Panc1 (cell line): ENCODE results near the gene SHC1. TPM values are rescaled to one million over a fixed set of nuclear protein-coding genes. Genes with fewer than 3 reads are reported as not detected.

Experiments
- ATAC-seq: fragments of 200-7000 bp; cut with Tn5 transposase; 2 replicates; pipeline ENCODE4 v1.9.1; 2020; ENCODE audit warnings: mild to moderate bottlenecking, moderate library complexity
- BruUV-seq: library from RNA; stranded (reverse); fragments of 400-500 nt; replicated peaks from 2 replicates; lab custom pipeline; 2021; lab: Mats Ljungman, UMichigan
- CTCF ChIA-PET: fragments of 300-600 bp; sonication (Branson Sonifier 250); formaldehyde crosslinking; loops from one replicate; lab custom pipeline; 2022; ENCODE audit warnings: antibody characterized with exemption; lab: Charles Lee
- POLR2A ChIA-PET: fragments of 300-600 bp; sonication (Branson Sonifier 250); formaldehyde crosslinking; loops from one replicate; lab custom pipeline; 2022; ENCODE audit warnings: antibody characterized with exemption; lab: Charles Lee
- DNase-seq: peaks from one replicate; pipeline ENCODE4 v3.0.0-alpha.2; 2010; ENCODE audit warnings: low read depth, low spot score
- H3K27ac ChIP-seq: 2 replicates; pipeline ENCODE4 v1.5.1; 2011; ENCODE audit warnings: mild to moderate bottlenecking, low read length, inconsistent platforms
- H3K27me3 ChIP-seq: fragments of 200-500 bp; sonication (Bioruptor generic); 2 replicates; pipeline ENCODE4 v1.6.0; 2014; ENCODE audit warnings: low read length, inconsistent platforms; ENCODE audit not compliant: control insufficient read depth, insufficient read depth
- H3K36me3 ChIP-seq: fragments of 200-500 bp; sonication (Bioruptor generic); 2 replicates; pipeline ENCODE4 v1.5.1; 2014; ENCODE audit warnings: inconsistent platforms, mild to moderate bottlenecking, low read length, moderate library complexity; ENCODE audit not compliant: control insufficient read depth, insufficient read depth
- H3K4me1 ChIP-seq: 2 replicates; pipeline ENCODE4 v1.5.1; 2011; ENCODE audit warnings: inconsistent platforms, mild to moderate bottlenecking, low read length, moderate library complexity; ENCODE audit not compliant: control insufficient read depth, insufficient read depth
- H3K4me3 ChIP-seq, 2 experiments: 2 replicates each; pipeline ENCODE4 v1.5.1; 2011 to 2012; ENCODE audit warnings: low read depth in 2 of 2, low read length in 2 of 2, mild to moderate bottlenecking in 2 of 2, inconsistent platforms in 1 of 2, moderate library complexity in 1 of 2
- H3K9me3 ChIP-seq: fragments of 200-500 bp; sonication (Bioruptor generic); 2 replicates; pipeline ENCODE4 v1.5.1; 2014; ENCODE audit warnings: low read depth, mild to moderate bottlenecking, inconsistent platforms, low read length, moderate library complexity; ENCODE audit not compliant: control insufficient read depth, insufficient read depth
- CTCF ChIP-seq: fragments of 450-650 bp; IDR thresholded peaks from 2 replicates; pipeline ENCODE4 v1.5.1; 2017; ENCODE audit warnings: mild to moderate bottlenecking
- POLR2AphosphoS5 ChIP-seq: IDR thresholded peaks from 2 replicates; pipeline ENCODE4 v1.6.1; 2012; ENCODE audit warnings: mild to moderate bottlenecking, low read depth, low read length, moderate library complexity
- REST ChIP-seq, 2 experiments: IDR thresholded peaks; 2 replicates each; pipeline ENCODE4 v1.6.1; 2011 to 2012; ENCODE audit warnings: low read depth in 2 of 2, control low read depth in 1 of 2, low read length in 1 of 2, mild to moderate bottlenecking in 1 of 2, moderate library complexity in 1 of 2; ENCODE audit not compliant: insufficient read depth in 1 of 2
- SIN3A ChIP-seq: IDR thresholded peaks from 2 replicates; pipeline ENCODE4 v1.6.1; 2012; ENCODE audit warnings: low read depth, mild to moderate bottlenecking, low read length, moderate library complexity, borderline replicate concordance; ENCODE audit not compliant: insufficient read depth
- TCF7L2 ChIP-seq: IDR thresholded peaks from 2 replicates; pipeline ENCODE4 v1.6.1; 2011; ENCODE audit warnings: mild to moderate bottlenecking, low read depth, low read length, inconsistent platforms
- in situ Hi-C: cut with HindIII; loops from 2 replicates; pipeline ENCODE4 v1.10.0; 2016; ENCODE audit warnings: low sequenced_read_pairs, low pct_unique_long_range_greater_than_20kb
- intact Hi-C: fragments of 100-400 bp; cut with micrococcal nuclease; formaldehyde crosslinking; loops from one replicate; pipeline ENCODE4 v1.10.0; 2022; ENCODE audit not compliant: unreplicated experiment
- total RNA-seq: library from RNA; stranded (reverse); gene quantifications from one replicate; pipeline ENCODE4 v1.2.1, GENCODE V29; 2021; ENCODE audit not compliant: unreplicated experiment

Gene SHC1
- total RNA-seq, 1 experiment from 2014 or later, result 373 TPM

- CTCF ChIA-PET, result interaction anchor here (0.7 kb wide), 1 partner anchor 31 kb away, joined by 12 read pairs; no protein-coding TSS in a partner anchor
- DNase-seq (no peak), ATAC-seq (no peak)
- no TSS peak for BruUV-seq
- intact Hi-C loops (no loop called here), in situ Hi-C loops (no loop called here)
- POLR2A ChIA-PET, result interaction anchor here (0.6 kb wide), 1 partner anchor 95 kb away, joined by 5 read pairs; no protein-coding TSS in a partner anchor
- Histone ChIP-seq H3K4me1 (peaks cover 17% of the 10 kb centered on the region), H3K27ac (no peak overlapping the region), H3K36me3 (no peaks in the 10 kb centered on the region), H3K9me3 (no peaks in the 10 kb centered on the region), H3K27me3 (no peaks in the 10 kb centered on the region), H3K4me3 (no peak overlapping the region)
- no peak for TF ChIP-seq CTCF
- TF ChIP-seq SIN3A, result no peak
- no peak for TF ChIP-seq REST (IDR thresholded peaks at IDR 0.05; ENCODE audit: insufficient read depth in 1 of 2, low read depth in 2 of 2, low read length in 1 of 2)
Measured at GRCh38 chr1:154940213-154940560, 30.4 kb downstream of the SHC1 start.

- TF ChIP-seq REST (IDR thresholded peaks at IDR 0.05; ENCODE audit: insufficient read depth in 1 of 2, low read depth in 2 of 2, low read length in 1 of 2) (no peak), CTCF (no peak), TCF7L2 (no peak), SIN3A (no peak), POLR2AphosphoS5 (no peak)
- ChIA-PET POLR2A (no interaction called here), CTCF (no interaction called here)
- ATAC-seq (no peak), DNase-seq (no peak)
- no peak overlapping the region for H3K27ac ChIP-seq
- no peaks in the 10 kb centered on the region for H3K9me3 ChIP-seq
- BruUV-seq, result no TSS peak
- no peak overlapping the region for H3K4me3 ChIP-seq
- no peaks in the 10 kb centered on the region for H3K36me3 ChIP-seq
- H3K4me1 ChIP-seq, result peaks cover 14% of the 10 kb centered on the region
- in situ Hi-C loops, result no loop called here
- intact Hi-C loops, result loop anchor here (5.0 kb wide), 1 partner anchor 457 kb away; no protein-coding TSS in a partner anchor
- H3K27me3 ChIP-seq, result no peaks in the 10 kb centered on the region
Measured at GRCh38 chr1:154938604-154939399, 31.7 kb downstream of the SHC1 start.
